SJCRH30 (cell line): ENCODE measurements around the gene NPSR1. TPM values are rescaled to one million over a fixed set of nuclear protein-coding genes. Genes with fewer than 3 reads are reported as not detected.
"Not testable (repeated sequence)": the region's sequence is repeated elsewhere in the genome, so short reads cannot be mapped to it uniquely, and the experiment has no call there.

Source experiments
- DNase-seq, 2 experiments: peaks; one replicate each; pipeline ENCODE4 v3.0.0-alpha.2; 2015 to 2020
- H3K27ac ChIP-seq: fragments of 250-450 bp; sonication (Bioruptor Pico); 2 replicates; pipeline ENCODE4 v1.5.1; 2020; ENCODE audit warnings: mild to moderate bottlenecking, moderate library complexity
- H3K27me3 ChIP-seq: fragments of 250-450 bp; sonication (Bioruptor Pico); 2 replicates; pipeline ENCODE4 v1.5.1; 2020; ENCODE audit warnings: mild to moderate bottlenecking, moderate library complexity
- H3K36me3 ChIP-seq: fragments of 250-450 bp; sonication (Bioruptor Pico); 2 replicates; pipeline ENCODE4 v1.5.1; 2020; ENCODE audit warnings: mild to moderate bottlenecking, moderate library complexity
- H3K4me1 ChIP-seq: fragments of 250-450 bp; sonication (Bioruptor Pico); 2 replicates; pipeline ENCODE4 v1.5.1; 2020; ENCODE audit warnings: mild to moderate bottlenecking, moderate library complexity
- H3K4me3 ChIP-seq: fragments of 250-450 bp; sonication (Bioruptor Pico); 2 replicates; pipeline ENCODE4 v1.5.1; 2020; ENCODE audit warnings: mild to moderate bottlenecking, moderate library complexity
- H3K9me3 ChIP-seq: fragments of 250-450 bp; sonication (Bioruptor Pico); replicated peaks from 2 replicates; pipeline ENCODE4 v1.5.1; 2020; ENCODE audit warnings: mild to moderate bottlenecking, moderate library complexity
- total RNA-seq: library from RNA; depleted of rRNA; stranded (reverse); fragments of >200 nt; shearing (Covaris generic); gene quantifications from 2 replicates; pipeline ENCODE4 v1.2.3, GENCODE V29; 2014

The NPSR1 gene
- total RNA-seq, 1 experiment from 2014 or later = not detected

GRCh38 chr7:34844936-34845665 lies 187.1 kb downstream of the NPSR1 start:
- no peak overlapping the region for H3K27ac ChIP-seq
- no peaks in the 10 kb centered on the region; the same call in 1 of the 2 replicates for H3K9me3 ChIP-seq
- no peaks in the 10 kb centered on the region for H3K27me3 ChIP-seq
- H3K36me3 ChIP-seq = no peaks in the 10 kb centered on the region
- H3K4me1 ChIP-seq = peaks cover 3% of the 10 kb centered on the region; the same call in 1 of the 2 replicates
- no peak overlapping the region for H3K4me3 ChIP-seq
- no peak for DNase-seq

GRCh38 chr7:34845666-34846361 lies 187.8 kb downstream of the NPSR1 start:
- no peaks in the 10 kb centered on the region for H3K36me3 ChIP-seq
- no peak overlapping the region for H3K27ac ChIP-seq
- no peaks in the 10 kb centered on the region for H3K27me3 ChIP-seq
- no peak for DNase-seq
- no peaks in the 10 kb centered on the region; the same call in 1 of the 2 replicates for H3K9me3 ChIP-seq
- peaks cover 3% of the 10 kb centered on the region; the same call in 1 of the 2 replicates for H3K4me1 ChIP-seq
- H3K4me3 ChIP-seq = no peak overlapping the region

- Histone ChIP-seq H3K27ac (no peak overlapping the region), H3K27me3 (no peaks in the 10 kb centered on the region), H3K4me3 (no peak overlapping the region), H3K4me1 (peaks cover 3% of the 10 kb centered on the region; the same call in 1 of the 2 replicates), H3K9me3 (no peaks in the 10 kb centered on the region; the same call in 1 of the 2 replicates), H3K36me3 (no peaks in the 10 kb centered on the region)
- DNase-seq = no peak
Measured at GRCh38 chr7:34846976-34847375, 189.0 kb downstream of the NPSR1 start.

GRCh38 chr7:34848670-34849069 lies 190.7 kb downstream of the NPSR1 start:
- no peak overlapping the region for H3K4me3 ChIP-seq
- H3K9me3 ChIP-seq = no peaks in the 10 kb centered on the region
- peaks cover 3% of the 10 kb centered on the region; the same call in 1 of the 2 replicates for H3K4me1 ChIP-seq
- no peak for DNase-seq
- H3K27me3 ChIP-seq = no peaks in the 10 kb centered on the region
- H3K36me3 ChIP-seq = no peaks in the 10 kb centered on the region
- no peak overlapping the region for H3K27ac ChIP-seq

- no peak for DNase-seq
- Histone ChIP-seq H3K4me1 (peaks cover 3% of the 10 kb centered on the region; the same call in 1 of the 2 replicates), H3K36me3 (no peaks in the 10 kb centered on the region), H3K9me3 (no peaks in the 10 kb centered on the region), H3K4me3 (no peak overlapping the region), H3K27me3 (no peaks in the 10 kb centered on the region), H3K27ac (no peak overlapping the region)
Measured at GRCh38 chr7:34849163-34849960, 191.3 kb downstream of the NPSR1 start.

DNA sequence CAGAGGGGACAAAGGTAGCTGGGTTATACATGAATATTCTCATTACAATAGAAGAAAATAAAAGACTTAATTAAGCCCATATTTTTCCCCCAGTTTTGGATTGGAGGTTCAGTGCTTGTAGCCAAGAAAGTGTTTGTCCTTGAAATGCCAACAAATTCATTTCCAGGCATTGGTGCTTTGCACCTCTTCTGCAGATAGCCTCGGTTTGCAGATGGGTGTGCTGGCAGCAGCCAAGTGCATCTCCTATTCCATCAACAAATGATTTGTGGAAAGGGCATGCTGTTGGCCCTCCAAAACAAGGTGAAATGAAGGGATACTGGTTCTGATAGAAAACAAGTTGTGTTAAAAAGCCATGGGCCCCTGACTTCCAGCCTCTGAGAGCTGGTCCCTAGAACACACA lies 192.0 kb downstream of the NPSR1 start:
- Histone ChIP-seq H3K36me3 (no peaks in the 10 kb centered on the region), H3K4me1 (no peaks in the 10 kb centered on the region; the same call in 1 of the 2 replicates), H3K4me3 (no peak overlapping the region), H3K27me3 (no peaks in the 10 kb centered on the region), H3K9me3 (no peaks in the 10 kb centered on the region), H3K27ac (no peak overlapping the region)
- no peak for DNase-seq

GRCh38 chr7:34850681-34851080 lies 192.7 kb downstream of the NPSR1 start:
- no peak for DNase-seq
- Histone ChIP-seq H3K4me1 (no peaks in the 10 kb centered on the region), H3K4me3 (no peak overlapping the region), H3K36me3 (no peaks in the 10 kb centered on the region), H3K27me3 (no peaks in the 10 kb centered on the region), H3K27ac (no peak overlapping the region), H3K9me3 (no peaks in the 10 kb centered on the region)

- no peak overlapping the region for H3K27ac ChIP-seq
- no peaks in the 10 kb centered on the region for H3K4me1 ChIP-seq
- no peak overlapping the region for H3K4me3 ChIP-seq
- no peaks in the 10 kb centered on the region for H3K27me3 ChIP-seq
- DNase-seq = no peak
- no peaks in the 10 kb centered on the region for H3K36me3 ChIP-seq
- no peaks in the 10 kb centered on the region for H3K9me3 ChIP-seq
Measured at GRCh38 chr7:34851431-34851830, 193.4 kb downstream of the NPSR1 start.

DNA sequence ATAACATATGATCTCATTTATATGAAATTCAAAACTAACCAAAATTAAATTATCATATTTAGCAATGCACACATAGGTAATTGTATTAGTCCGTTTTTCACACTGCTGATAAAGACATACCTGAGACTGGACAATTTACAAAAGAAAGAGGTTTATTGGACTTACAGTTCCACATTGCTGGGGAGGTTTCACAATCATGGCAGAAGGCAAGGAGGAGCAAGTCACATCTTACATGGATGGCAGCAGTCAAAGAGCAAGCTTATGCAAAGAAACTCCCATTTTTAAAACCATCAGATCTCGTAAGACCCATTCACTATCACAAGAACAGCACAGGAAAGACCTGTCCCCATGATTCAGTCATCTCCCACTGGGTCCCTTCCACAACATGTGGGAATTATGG lies 200.4 kb downstream of the NPSR1 start:
- not testable (repeated sequence) for H3K4me1 ChIP-seq, DNase-seq, H3K27ac ChIP-seq, H3K36me3 ChIP-seq, H3K27me3 ChIP-seq, H3K9me3 ChIP-seq, H3K4me3 ChIP-seq

GRCh38 chr7:34859281-34859680 lies 201.3 kb downstream of the NPSR1 start:
- not testable (repeated sequence) for H3K27ac ChIP-seq, H3K36me3 ChIP-seq, H3K4me1 ChIP-seq, DNase-seq, H3K27me3 ChIP-seq, H3K9me3 ChIP-seq, H3K4me3 ChIP-seq

DNA sequence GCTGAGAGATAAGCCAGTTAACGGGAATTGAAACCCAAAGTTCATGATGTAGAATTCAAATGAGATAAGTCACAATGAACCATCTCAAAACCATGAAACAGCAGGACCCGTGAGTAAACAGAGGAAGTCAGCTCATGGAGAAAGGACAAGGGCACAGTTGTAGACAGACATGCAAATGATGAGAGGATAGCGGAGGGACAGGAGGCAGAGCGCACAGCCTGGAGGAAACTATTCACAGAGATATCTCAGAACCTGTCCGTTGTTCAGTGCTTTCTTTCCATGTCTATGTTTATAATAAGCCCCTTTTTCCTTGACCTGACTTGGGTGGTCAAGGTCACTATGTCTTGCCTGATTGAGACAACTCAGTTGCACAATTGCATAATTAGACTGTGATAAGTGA lies 208.2 kb downstream of the NPSR1 start:
- H3K36me3 ChIP-seq, H3K27ac ChIP-seq, H3K4me3 ChIP-seq, H3K9me3 ChIP-seq, H3K4me1 ChIP-seq, H3K27me3 ChIP-seq, DNase-seq: not testable (repeated sequence)

DNA sequence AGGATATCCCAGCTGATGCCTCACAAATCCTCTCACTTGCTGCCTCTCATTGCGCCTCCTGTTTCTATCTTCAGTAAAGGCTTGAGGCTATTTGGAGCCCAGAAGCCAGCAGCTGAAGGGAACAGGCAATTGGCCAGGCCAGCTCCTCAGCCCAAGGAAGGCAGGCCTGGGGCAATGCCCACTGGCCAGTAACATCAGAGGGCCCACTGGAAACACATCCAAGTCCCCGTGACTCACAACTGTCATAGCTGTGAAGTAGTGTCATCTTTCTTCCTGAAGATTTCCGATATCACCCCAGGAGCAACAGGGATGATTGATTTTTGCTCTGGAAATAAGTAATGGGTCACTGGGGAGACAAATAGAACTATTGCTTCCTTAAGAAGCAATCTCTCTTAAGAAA lies 209.3 kb downstream of the NPSR1 start:
- not testable (repeated sequence) for H3K4me3 ChIP-seq, H3K9me3 ChIP-seq, H3K27ac ChIP-seq, DNase-seq, H3K36me3 ChIP-seq, H3K4me1 ChIP-seq, H3K27me3 ChIP-seq

DNA sequence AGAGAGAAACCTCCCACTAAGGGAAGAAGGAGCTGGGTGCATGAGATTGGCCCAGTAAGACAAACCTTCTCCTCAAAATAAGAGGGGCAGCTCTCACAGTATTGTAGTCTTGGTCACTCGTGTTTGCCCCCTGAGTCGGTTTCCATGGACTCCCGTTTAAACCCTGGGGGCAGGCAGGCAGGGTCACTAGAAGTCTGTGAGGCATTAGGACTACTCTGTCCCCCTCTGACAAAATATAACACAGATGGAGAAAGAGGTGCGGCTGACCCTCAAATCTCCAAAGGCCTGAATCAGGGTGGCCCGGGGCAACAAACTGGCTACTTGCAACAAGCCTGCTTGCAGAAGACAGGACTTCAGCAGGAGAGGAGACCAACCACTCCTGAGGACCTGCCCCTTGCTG lies 210.6 kb downstream of the NPSR1 start:
- H3K36me3 ChIP-seq, H3K9me3 ChIP-seq, H3K4me3 ChIP-seq, H3K4me1 ChIP-seq, H3K27ac ChIP-seq, DNase-seq, H3K27me3 ChIP-seq: not testable (repeated sequence)

DNA sequence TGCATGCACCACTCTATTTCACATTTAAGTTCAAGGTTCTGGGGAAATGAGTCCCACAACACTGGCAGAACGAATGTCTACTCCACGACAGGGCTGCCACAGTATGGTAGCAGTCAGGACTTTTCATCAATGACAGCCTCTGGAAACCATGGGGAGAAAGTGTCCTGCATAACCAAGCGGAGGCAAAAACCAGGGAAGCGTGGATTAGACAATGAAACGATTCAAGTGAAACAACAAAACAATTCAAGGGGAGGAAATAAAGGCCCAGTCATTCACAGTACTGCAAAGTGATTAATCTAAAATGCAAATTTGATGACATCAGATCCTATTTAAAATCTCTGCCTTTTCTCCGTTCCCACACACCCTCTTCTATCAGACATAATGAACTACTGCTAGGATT lies 211.0 kb downstream of the NPSR1 start:
- Histone ChIP-seq H3K27me3 (no peaks in the 10 kb centered on the region), H3K4me1 (no peaks in the 10 kb centered on the region), H3K4me3 (no peak overlapping the region), H3K9me3 (no peaks in the 10 kb centered on the region), H3K27ac (no peak overlapping the region), H3K36me3 (no peaks in the 10 kb centered on the region)
- DNase-seq = no peak

DNA sequence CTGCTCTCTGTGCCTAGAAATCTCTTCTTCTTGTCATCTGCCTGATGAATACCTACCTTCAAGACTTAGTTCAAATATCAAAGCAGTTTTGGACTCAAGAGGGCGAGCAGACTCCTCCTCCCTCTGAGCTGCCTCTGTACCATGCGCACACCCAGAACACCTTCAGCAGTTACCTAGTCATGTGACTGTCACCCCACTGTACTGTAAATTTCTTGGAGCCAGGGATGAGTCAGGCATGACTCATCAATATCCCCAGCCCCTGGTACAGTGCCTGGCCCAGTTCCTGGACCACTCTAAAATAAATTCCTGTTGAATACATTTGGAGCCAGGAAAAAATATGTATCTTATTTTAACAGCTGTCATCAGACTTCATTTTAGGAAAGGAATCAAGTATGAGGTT lies 212.0 kb downstream of the NPSR1 start:
- H3K36me3 ChIP-seq, H3K9me3 ChIP-seq, H3K27ac ChIP-seq, H3K4me1 ChIP-seq, H3K4me3 ChIP-seq, H3K27me3 ChIP-seq, DNase-seq: not testable (repeated sequence)
